ENCODE measurements around the gene SPACDR.
"Not testable (repeated sequence)": the region's sequence is repeated elsewhere in the genome, so short reads cannot be mapped to it uniquely, and the experiment has no call there.

Gene SPACDR

GRCh38 chr7:100464791-100465190 is 731 bp upstream of the SPACDR start:
- no peak for DNase-seq

- DNase-seq: no peak
Observed at GRCh38 chr7:100457033-100457432, 7.0 kb downstream of the SPACDR start.

- no peak for DNase-seq
Observed at GRCh38 chr7:100456562-100456961, 7.5 kb downstream of the SPACDR start.

GRCh38 chr7:100455206-100455605 is 8.9 kb downstream of the SPACDR start:
- no peak for DNase-seq

- not testable (repeated sequence) for DNase-seq
Observed at GRCh38 chr7:100453854-100454253, 10.2 kb downstream of the SPACDR start.

GRCh38 chr7:100452513-100452912 is 11.5 kb downstream of the SPACDR start:
- no peak for DNase-seq

- no peak for DNase-seq
Observed at GRCh38 chr7:100449190-100449795, 14.8 kb downstream of the SPACDR start.

GRCh38 chr7:100447363-100447762 is 16.7 kb downstream of the SPACDR start:
- DNase-seq: not testable (repeated sequence)

- no peak for DNase-seq
Observed at GRCh38 chr7:100446040-100446439, 18.0 kb downstream of the SPACDR start.

GRCh38 chr7:100444311-100445278 is 19.5 kb downstream of the SPACDR start:
- DNase-seq: no peak

GRCh38 chr7:100443096-100443840 is 20.8 kb downstream of the SPACDR start:
- no peak for DNase-seq

GRCh38 chr7:100441641-100442535 is 22.2 kb downstream of the SPACDR start:
- DNase-seq: no peak

- DNase-seq: not testable (repeated sequence)
Observed at GRCh38 chr7:100439244-100439643, 24.8 kb downstream of the SPACDR start.

- not testable (repeated sequence) for DNase-seq
Observed at GRCh38 chr7:100438731-100439130, 25.3 kb downstream of the SPACDR start.

GRCh38 chr7:100438172-100438571 is 25.9 kb downstream of the SPACDR start:
- DNase-seq: no peak

GRCh38 chr7:100437150-100438100 is 26.6 kb downstream of the SPACDR start:
- no peak for DNase-seq

GRCh38 chr7:100435401-100436304 is 28.4 kb downstream of the SPACDR start:
- DNase-seq: peak; percentile 46

GRCh38 chr7:100434297-100435144 is 29.5 kb downstream of the SPACDR start:
- no peak for DNase-seq

Measured in stimulated activated CD4-positive, alpha-beta T cell treated with anti-CD3 and anti-CD28 coated beads, Interleukin-4, amount 100 ng/mL, for 24 hours (primary cell).